Neural cell (in vitro differentiated cells): Measurements from ENCODE around the gene PICALM. TPM values are rescaled to one million over a fixed set of nuclear protein-coding genes. Genes with fewer than 3 reads are reported as not detected.

Experiments used
- H2AFZ ChIP-seq: fragments of 200-600, 300-800 bp; sonication (generic), shearing (Covaris generic); 2 replicates; pipeline ENCODE4 v1.6.0; 2014; ENCODE audit warnings: low read depth, mild to moderate bottlenecking, antibody characterized with exemption, low read length, moderate library complexity
- H3F3A ChIP-seq: fragments of 200-600 bp; shearing (Covaris generic); 2 replicates; pipeline ENCODE4 v1.6.1; 2016; ENCODE audit warnings: mild to moderate bottlenecking, moderate library complexity, mixed read lengths, antibody characterized with exemption, low read length; ENCODE audit not compliant: insufficient read depth, poor library complexity, severe bottlenecking
- H3K27ac ChIP-seq: fragments of 200-600, 300-800 bp; sonication (generic), shearing (Covaris generic); 2 replicates; pipeline ENCODE4 v1.5.1; 2014; ENCODE audit warnings: mild to moderate bottlenecking, low read length, moderate library complexity
- H3K27me3 ChIP-seq: fragments of 300-800, 200-600 bp; sonication (generic), shearing (Covaris generic); 2 replicates; pipeline ENCODE4 v1.6.0; 2014; ENCODE audit warnings: mild to moderate bottlenecking, low read depth, low read length, moderate library complexity; ENCODE audit not compliant: insufficient read depth
- H3K36me3 ChIP-seq: fragments of 300-800, 200-600 bp; sonication (generic), shearing (Covaris generic); 2 replicates; pipeline ENCODE4 v1.5.1; 2014; ENCODE audit warnings: mild to moderate bottlenecking, antibody characterized with exemption, low read length, moderate library complexity; ENCODE audit not compliant: insufficient read depth
- H3K4me2 ChIP-seq: fragments of 300-800, 200-600 bp; sonication (generic), shearing (Covaris generic); 2 replicates; pipeline ENCODE4 v1.6.0; 2014; ENCODE audit warnings: mild to moderate bottlenecking, low read length
- H3K4me3 ChIP-seq: fragments of 300-800, 200-600 bp; sonication (generic), shearing (Covaris generic); 2 replicates; pipeline ENCODE4 v1.5.1; 2014; ENCODE audit warnings: mild to moderate bottlenecking, low read length, moderate library complexity
- H3K79me2 ChIP-seq: fragments of 200-600 bp; shearing (Covaris generic); replicated peaks from 2 replicates; pipeline ENCODE4 v1.6.0; 2014; ENCODE audit warnings: mild to moderate bottlenecking, low read length, moderate library complexity; ENCODE audit not compliant: insufficient read depth
- H3K9ac ChIP-seq: fragments of 300-800, 200-600 bp; sonication (generic), shearing (Covaris generic); 2 replicates; pipeline ENCODE4 v1.6.1; 2016; ENCODE audit warnings: mild to moderate bottlenecking, low read length, mixed read lengths
- H3K9me2 ChIP-seq: fragments of 200-600 bp; shearing (Covaris generic); 2 replicates; pipeline ENCODE4 v1.6.1; 2016; ENCODE audit warnings: mild to moderate bottlenecking, low read length, mixed read lengths; ENCODE audit not compliant: insufficient read depth
- H3K9me3 ChIP-seq: fragments of 200-600, 300-800 bp; sonication (generic), shearing (Covaris generic); 2 replicates; pipeline ENCODE4 v1.6.1; 2016; ENCODE audit warnings: mild to moderate bottlenecking, mixed run types, low read length, moderate library complexity, mixed read lengths
- H4K20me1 ChIP-seq: fragments of 200-600 bp; shearing (Covaris generic); 2 replicates; pipeline ENCODE4 v1.6.1; 2016; ENCODE audit warnings: mild to moderate bottlenecking, mixed run types; ENCODE audit not compliant: insufficient read depth
- CTCF ChIP-seq: fragments of 450-650 bp; IDR thresholded peaks from 2 replicates; pipeline ENCODE4 v1.5.1; 2014; ENCODE audit warnings: antibody characterized with exemption, mild to moderate bottlenecking, moderate library complexity; ENCODE audit not compliant: poor library complexity, severe bottlenecking
- EP300 ChIP-seq: fragments of 450-650 bp; conservative IDR thresholded peaks from 2 replicates; pipeline ENCODE4 v1.6.1; 2014; ENCODE audit warnings: antibody characterized with exemption, mild to moderate bottlenecking, moderate library complexity; ENCODE audit not compliant: poor library complexity, severe bottlenecking
- EZH2 ChIP-seq: fragments of 200-600, 300-800 bp; shearing (Covaris generic), sonication (generic); IDR thresholded peaks from 2 replicates; pipeline ENCODE4 v1.6.1; 2014; ENCODE audit warnings: antibody characterized with exemption, low read length, borderline replicate concordance, mild to moderate bottlenecking; ENCODE audit not compliant: insufficient read depth, poor library complexity, severe bottlenecking
- MXI1 ChIP-seq: fragments of 450-650 bp; conservative IDR thresholded peaks from 2 replicates; pipeline ENCODE4 v1.6.1; 2014; ENCODE audit warnings: antibody characterized with exemption, mild to moderate bottlenecking; ENCODE audit not compliant: poor library complexity, severe bottlenecking
- POLR2AphosphoS5 ChIP-seq: IDR thresholded peaks from 2 replicates; pipeline ENCODE4 v1.6.1; 2012
- RAD21 ChIP-seq: fragments of 450-650 bp; conservative IDR thresholded peaks from 2 replicates; pipeline ENCODE4 v1.6.1; 2014; ENCODE audit warnings: antibody characterized with exemption, mild to moderate bottlenecking, moderate library complexity
- REST ChIP-seq: IDR thresholded peaks from 2 replicates; pipeline ENCODE4 v1.6.1; 2012; ENCODE audit warnings: borderline replicate concordance
- SMC3 ChIP-seq: fragments of 450-650 bp; conservative IDR thresholded peaks from 2 replicates; pipeline ENCODE4 v1.6.1; 2014; ENCODE audit warnings: antibody characterized with exemption, mild to moderate bottlenecking, moderate library complexity; ENCODE audit not compliant: poor library complexity
- TAF1 ChIP-seq: IDR thresholded peaks from 2 replicates; pipeline ENCODE4 v1.6.1; 2012; ENCODE audit warnings: low read depth
- polyA plus RNA-seq: library from polyadenylated mRNA; depleted of rRNA; stranded (reverse); fragments of >200 nt; gene quantifications from 2 replicates; pipeline ENCODE4 v1.2.3, GENCODE V29; 2014

The PICALM gene
- polyA plus RNA-seq, 1 donor from 2014 or later = 161 TPM

GRCh38 chr11:86066657-86067008, 2.3 kb downstream of the PICALM start:
- Histone ChIP-seq H3K79me2 (peaks cover 70% of the 10 kb centered on the region), H3K27ac (no peak overlapping the region), H2AFZ (no peak overlapping the region), H3F3A (no peaks in the 10 kb centered on the region), H3K9me3 (no peaks in the 10 kb centered on the region), H3K36me3 (no peaks in the 10 kb centered on the region), H3K9ac (peak overlapping the region; percentile 4), H3K4me3 (peak overlapping the region; percentile 83), H4K20me1 (peaks cover 13% of the 10 kb centered on the region), H3K4me2 (peak overlapping the region; percentile 57), H3K9me2 (no peaks in the 10 kb centered on the region), H3K27me3 (no peaks in the 10 kb centered on the region)
- no peak for TF ChIP-seq CTCF
- no peak for TF ChIP-seq RAD21
- TF ChIP-seq REST = no peak
- TF ChIP-seq EZH2 = no peak
- TF ChIP-seq POLR2AphosphoS5 = no peak
- no peak for TF ChIP-seq TAF1
- no peak for TF ChIP-seq MXI1
- no peak for TF ChIP-seq EP300
- TF ChIP-seq SMC3 = no peak

GRCh38 chr11:86066033-86066432, 2.9 kb downstream of the PICALM start:
- TF ChIP-seq MXI1 = no peak
- TF ChIP-seq RAD21 = no peak
- TF ChIP-seq SMC3 = no peak
- no peak for TF ChIP-seq EZH2
- Histone ChIP-seq H3K27ac (no peak overlapping the region), H3K4me3 (peak overlapping the region; percentile 83), H3K4me2 (peak overlapping the region; percentile 57), H2AFZ (no peak overlapping the region), H3K27me3 (no peaks in the 10 kb centered on the region), H3K9me3 (no peaks in the 10 kb centered on the region), H3K36me3 (no peaks in the 10 kb centered on the region), H4K20me1 (peaks cover 13% of the 10 kb centered on the region), H3K9ac (no peak overlapping the region), H3K79me2 (peaks cover 76% of the 10 kb centered on the region), H3F3A (no peaks in the 10 kb centered on the region), H3K9me2 (no peaks in the 10 kb centered on the region)
